ENCODE results near the gene STX16.

DNA sequence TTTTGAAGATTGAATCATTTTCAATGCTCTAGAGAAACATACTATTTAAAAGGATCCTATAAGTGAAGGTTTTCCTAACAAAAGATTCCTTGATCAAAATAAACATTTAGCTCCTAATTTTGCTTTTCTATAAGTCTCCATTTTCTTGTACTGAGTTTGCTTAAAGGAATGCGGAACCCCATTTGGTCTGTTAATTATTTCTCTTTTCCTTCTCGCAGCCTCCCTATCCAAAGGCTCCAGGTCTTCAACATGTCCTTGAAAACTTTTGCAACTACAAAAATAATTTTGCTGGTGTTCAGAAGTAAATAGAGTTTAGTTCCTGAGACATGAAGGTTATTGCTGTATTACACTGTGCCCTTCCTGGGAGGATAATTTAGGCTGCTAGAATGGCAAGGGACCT is 33.2 kb downstream of the STX16 start:
- TF ChIP-seq POLR2AphosphoS5 (IDR thresholded peaks at IDR 0.05) (no peak), POLR2A (IDR thresholded peaks at IDR 0.05) (no peak)

Measured in stomach (tissue), 4 donors.